HL-60 (cell line): ENCODE results near the gene CCL1.

Experiments used
- DNase-seq, 2 experiments: peaks; one replicate each; pipeline ENCODE4 v3.0.0-alpha.2; 2010 to 2020; ENCODE audit warnings: low read depth in 1 of 2, low spot score in 1 of 2
- H3K27ac ChIP-seq: fragments of 250-450 bp; sonication (Bioruptor Pico); replicated peaks from 2 replicates; pipeline ENCODE4 v1.5.1; 2020; ENCODE audit warnings: mild to moderate bottlenecking, moderate library complexity
- H3K27me3 ChIP-seq: fragments of 250-450 bp; sonication (Bioruptor Pico); 2 replicates; pipeline ENCODE4 v1.5.1; 2021; ENCODE audit warnings: mild to moderate bottlenecking, moderate library complexity; ENCODE audit not compliant: insufficient read depth, poor library complexity, severe bottlenecking
- H3K4me3 ChIP-seq: replicated peaks from 2 replicates; pipeline ENCODE4 v1.5.1; 2011; ENCODE audit warnings: mild to moderate bottlenecking, control low read depth, low read length; ENCODE audit not compliant: insufficient read depth
- CTCF ChIP-seq: IDR thresholded peaks from one replicate; pipeline ENCODE4 v1.5.1; 2011; ENCODE audit warnings: low read length, control low read depth, inconsistent platforms; ENCODE audit not compliant: insufficient read depth
- GABPA ChIP-seq: IDR thresholded peaks from 2 replicates; pipeline ENCODE4 v1.6.1; 2012; ENCODE audit warnings: low read depth
- POLR2AphosphoS5 ChIP-seq: IDR thresholded peaks from 2 replicates; pipeline ENCODE4 v1.6.1; 2012; ENCODE audit warnings: low read depth
- SPI1 ChIP-seq: IDR thresholded peaks from 2 replicates; pipeline ENCODE4 v1.6.1; 2012; ENCODE audit warnings: low read depth, mild to moderate bottlenecking, borderline replicate concordance
- TF ChIP-seq, protein P1 (sequence below): IDR thresholded peaks from 2 replicates; pipeline ENCODE4 v1.6.1; 2012; ENCODE audit warnings: low read depth; ENCODE audit not compliant: insufficient replicate concordance

CCL1 gene

GRCh38 chr17:34319039-34319483 lies 44.0 kb downstream of the CCL1 start, which contains the start of gene CCL8:
Gene CCL8, plus strand, starts transcription at chr17:34319435. Its CDS starts 67 bp downstream, at chr17:34319502.
- H3K27me3 ChIP-seq: no peaks in the 10 kb centered on the region
- no peak within 1 kb of the TSS for H3K27ac ChIP-seq
- TF ChIP-seq GABPA (no peak), CTCF (no peak), POLR2AphosphoS5 (no peak), SPI1 (no peak)
- TF ChIP-seq, protein P1, sequence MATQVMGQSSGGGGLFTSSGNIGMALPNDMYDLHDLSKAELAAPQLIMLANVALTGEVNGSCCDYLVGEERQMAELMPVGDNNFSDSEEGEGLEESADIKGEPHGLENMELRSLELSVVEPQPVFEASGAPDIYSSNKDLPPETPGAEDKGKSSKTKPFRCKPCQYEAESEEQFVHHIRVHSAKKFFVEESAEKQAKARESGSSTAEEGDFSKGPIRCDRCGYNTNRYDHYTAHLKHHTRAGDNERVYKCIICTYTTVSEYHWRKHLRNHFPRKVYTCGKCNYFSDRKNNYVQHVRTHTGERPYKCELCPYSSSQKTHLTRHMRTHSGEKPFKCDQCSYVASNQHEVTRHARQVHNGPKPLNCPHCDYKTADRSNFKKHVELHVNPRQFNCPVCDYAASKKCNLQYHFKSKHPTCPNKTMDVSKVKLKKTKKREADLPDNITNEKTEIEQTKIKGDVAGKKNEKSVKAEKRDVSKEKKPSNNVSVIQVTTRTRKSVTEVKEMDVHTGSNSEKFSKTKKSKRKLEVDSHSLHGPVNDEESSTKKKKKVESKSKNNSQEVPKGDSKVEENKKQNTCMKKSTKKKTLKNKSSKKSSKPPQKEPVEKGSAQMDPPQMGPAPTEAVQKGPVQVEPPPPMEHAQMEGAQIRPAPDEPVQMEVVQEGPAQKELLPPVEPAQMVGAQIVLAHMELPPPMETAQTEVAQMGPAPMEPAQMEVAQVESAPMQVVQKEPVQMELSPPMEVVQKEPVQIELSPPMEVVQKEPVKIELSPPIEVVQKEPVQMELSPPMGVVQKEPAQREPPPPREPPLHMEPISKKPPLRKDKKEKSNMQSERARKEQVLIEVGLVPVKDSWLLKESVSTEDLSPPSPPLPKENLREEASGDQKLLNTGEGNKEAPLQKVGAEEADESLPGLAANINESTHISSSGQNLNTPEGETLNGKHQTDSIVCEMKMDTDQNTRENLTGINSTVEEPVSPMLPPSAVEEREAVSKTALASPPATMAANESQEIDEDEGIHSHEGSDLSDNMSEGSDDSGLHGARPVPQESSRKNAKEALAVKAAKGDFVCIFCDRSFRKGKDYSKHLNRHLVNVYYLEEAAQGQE: no peak
- no peak for DNase-seq
- no peak within 1 kb of the TSS for H3K4me3 ChIP-seq

DNA sequence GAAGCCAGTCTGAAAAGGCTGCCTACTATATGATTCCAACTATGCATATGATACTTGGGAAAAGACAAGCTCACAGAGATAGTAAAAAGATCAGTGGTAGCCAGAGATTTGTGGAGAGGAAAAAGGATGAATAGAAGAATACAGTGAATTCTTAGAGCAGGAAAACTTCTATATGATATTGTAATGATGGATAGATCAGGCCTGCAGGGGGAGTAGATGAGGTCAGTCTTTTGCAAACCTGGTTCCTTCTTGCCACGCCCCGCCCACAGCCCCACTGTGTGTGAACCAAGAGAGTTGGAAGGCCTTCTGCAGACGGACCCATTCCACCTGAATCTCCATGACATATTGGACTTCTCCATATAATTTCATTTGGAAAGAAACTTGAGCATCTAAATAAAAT lies 44.6 kb downstream of the CCL1 start:
- Histone ChIP-seq H3K27ac (no peak overlapping the region), H3K27me3 (no peaks in the 10 kb centered on the region), H3K4me3 (no peak overlapping the region)
- peak in 1 of 2 experiments; percentile 40 for DNase-seq
- TF ChIP-seq, protein P1: no peak
- no peak for TF ChIP-seq GABPA
- no peak for TF ChIP-seq SPI1
- no peak for TF ChIP-seq POLR2AphosphoS5
- no peak for TF ChIP-seq CTCF

DNA sequence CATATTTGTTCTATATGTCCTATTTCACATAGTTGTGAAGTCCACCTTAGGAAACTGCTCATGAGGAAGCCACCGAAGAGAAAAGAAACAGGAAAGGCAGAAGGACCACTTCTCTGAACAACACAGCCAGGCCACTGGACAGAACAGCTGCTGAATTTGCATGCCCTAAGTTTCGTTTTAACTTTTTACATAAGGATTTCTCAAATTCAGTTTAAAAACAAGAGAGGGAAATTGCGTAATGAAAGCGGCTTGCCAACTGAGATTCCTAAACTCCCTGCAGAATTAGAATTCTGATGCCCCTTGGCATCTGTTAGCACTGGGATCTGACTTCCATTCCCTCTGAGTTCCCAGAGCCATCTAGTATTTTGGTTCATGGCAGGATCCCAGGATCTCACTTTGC lies 48.8 kb downstream of the CCL1 start:
- TF ChIP-seq, protein P1: no peak
- TF ChIP-seq POLR2AphosphoS5: no peak
- TF ChIP-seq CTCF: no peak
- no peak for TF ChIP-seq GABPA
- no peak for TF ChIP-seq SPI1
- Histone ChIP-seq H3K4me3 (no peak overlapping the region), H3K27me3 (no peaks in the 10 kb centered on the region), H3K27ac (peak overlapping the region; percentile 9; the same call in 1 of the 2 replicates)
- DNase-seq: peak in 1 of 2 experiments; percentile 21
